Activated CD4-positive, alpha-beta T cell treated with anti-CD3 and anti-CD28 coated beads, Interleukin-2, amount 50 U/mL, for 1 hour (primary cell): ENCODE results near the gene CMBL.
"Not testable (repeated sequence)": the region's sequence is repeated elsewhere in the genome, so short reads cannot be mapped to it uniquely, and the experiment has no call there.

Source experiments
- DNase-seq: peaks from one replicate; pipeline ENCODE4 v3.0.0-alpha.2; 2020

CMBL gene

GRCh38 chr5:10253390-10253789 is 54.3 kb downstream of the CMBL start:
- no peak for DNase-seq

DNA sequence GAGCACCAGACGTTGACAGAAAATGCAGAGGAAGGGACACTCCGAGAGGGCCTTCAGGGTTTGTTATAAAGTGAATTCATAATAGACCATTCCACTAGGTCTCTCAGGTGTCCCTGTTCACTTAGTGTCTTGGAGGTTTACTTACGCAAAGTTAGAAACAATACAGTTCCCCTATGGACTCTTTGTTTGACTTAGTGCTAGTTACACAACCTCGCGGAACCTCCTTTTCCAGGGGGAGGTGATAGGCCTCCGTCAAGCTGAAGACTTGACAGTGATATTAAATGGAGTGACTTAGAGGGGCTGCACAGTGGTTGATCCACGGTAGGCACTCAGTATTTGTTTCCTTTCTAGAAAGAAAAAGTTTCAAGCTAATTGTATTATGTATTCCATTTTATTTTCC is 56.3 kb downstream of the CMBL start:
- DNase-seq, result no peak

GRCh38 chr5:10250806-10251276 is 56.9 kb downstream of the CMBL start:
- no peak for DNase-seq

DNA sequence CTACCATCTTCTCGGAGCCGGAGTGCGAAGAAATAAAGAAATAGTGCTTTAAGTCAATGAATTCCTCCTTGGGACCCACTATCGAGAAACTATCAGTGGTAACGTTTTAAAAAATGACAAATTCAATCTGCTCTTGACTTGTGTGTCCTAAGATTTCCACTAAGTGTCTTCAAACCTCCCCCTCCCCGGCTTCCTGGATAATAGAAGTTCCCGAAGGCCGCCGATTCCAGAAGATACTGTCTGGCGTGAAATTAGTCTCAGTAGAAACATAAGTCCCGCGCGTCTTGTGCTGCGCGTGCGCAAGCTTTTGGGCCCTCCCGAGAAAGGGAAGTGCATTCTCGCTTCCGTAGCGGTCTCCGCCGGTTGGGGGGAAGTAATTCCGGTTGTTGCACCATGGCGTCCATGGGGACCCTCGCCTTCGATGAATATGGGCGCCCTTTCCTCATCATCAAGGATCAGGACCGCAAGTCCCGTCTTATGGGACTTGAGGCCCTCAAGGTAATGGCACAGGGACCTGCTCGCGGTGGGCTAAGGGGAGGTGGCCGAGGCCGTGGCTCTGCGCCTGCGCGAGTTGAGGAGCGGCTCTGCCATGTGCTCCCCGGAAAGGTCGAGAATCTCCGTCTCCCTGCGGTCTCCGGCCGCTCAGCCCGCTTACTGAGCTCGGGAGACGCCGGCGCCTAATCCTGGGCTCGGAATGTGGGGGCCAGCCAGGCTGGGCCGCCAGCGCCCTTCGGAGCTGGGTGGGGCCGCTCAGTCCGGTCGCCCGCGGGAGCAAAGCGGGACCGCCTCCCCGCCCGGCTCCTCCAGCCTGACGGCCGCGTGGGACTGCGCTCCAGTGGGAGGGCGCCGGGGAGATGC is 57.5 kb downstream of the CMBL start, which contains the start of gene CCT5:
CCT5 (plus strand) TSS at position 333 of the 858 bp plus-strand sequence; CDS start at position 394, 61 bp downstream.
- peak; percentile 85 for DNase-seq

GRCh38 chr5:10248378-10249260 is 59.1 kb downstream of the CMBL start:
- DNase-seq, result no peak

- not testable (repeated sequence) for DNase-seq
These were observed 60.5 kb downstream of the CMBL start for GRCh38 chr5:10247217-10247616.

DNA sequence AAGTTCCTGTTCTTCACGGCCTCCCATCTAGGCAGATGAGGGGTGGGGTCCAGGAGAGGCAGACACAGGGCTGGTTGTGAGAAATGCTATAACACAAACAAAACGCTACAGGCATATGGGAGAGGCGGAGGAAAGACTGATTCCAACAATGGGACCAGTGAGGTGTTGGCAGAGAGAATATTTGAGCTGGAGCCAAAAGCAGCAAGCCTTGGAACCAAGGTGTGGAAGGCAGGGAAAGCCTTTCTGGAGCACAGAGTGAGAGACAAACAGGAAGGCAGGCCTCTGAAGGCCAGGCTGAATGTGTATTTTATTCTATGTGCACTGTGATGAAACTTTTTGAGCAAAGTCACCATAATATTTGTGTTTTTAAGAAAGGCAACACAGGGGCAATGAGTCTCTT is 60.9 kb downstream of the CMBL start:
- DNase-seq, result no peak

GRCh38 chr5:10244342-10244944 is 63.3 kb downstream of the CMBL start:
- DNase-seq, result no peak

DNA sequence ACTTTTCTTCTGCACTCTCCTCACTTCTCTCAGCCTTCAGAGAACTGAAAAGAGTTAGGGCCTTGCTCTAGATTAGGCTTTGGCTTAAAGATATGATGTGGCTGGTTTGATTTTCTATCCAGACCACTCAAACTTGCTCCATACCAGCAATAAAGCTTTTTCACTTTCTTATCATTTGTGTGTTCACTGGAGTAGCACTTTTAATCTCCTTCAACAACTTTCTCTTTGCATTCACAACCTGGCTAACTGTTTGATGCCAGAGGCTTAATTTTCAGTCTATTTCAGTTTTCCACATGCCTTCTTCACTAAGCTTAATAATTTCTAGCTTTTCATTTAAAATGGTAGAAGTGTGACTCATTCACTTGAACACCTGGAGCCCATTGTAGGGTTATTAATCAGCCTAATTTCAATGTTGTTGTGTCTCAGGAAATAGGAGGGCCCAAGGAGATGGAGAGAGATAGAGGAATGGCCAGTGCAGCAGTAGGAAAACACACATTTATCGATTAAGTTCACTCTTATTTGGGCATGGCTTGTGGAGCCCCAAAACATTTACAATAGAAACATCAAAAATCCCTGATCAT is 64.0 kb downstream of the CMBL start:
- no peak for DNase-seq

DNA sequence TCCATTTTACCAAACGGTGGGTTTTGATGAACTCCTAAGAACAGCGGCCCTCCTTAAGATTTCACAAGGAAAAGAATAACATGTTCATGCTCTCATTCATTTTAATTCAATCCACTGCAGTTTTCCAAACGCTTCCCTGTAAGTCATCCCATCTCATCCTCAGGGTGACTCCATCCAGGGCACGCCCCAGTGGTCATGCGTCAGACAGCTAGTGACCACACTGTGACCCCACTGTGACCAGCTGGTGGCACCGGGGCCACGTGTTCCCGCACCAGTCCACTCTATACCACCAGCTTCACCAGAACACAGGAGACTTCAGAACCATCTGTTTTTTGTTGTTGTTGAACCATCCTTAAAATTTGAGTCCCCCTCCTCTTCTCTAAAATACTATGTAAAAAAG is 72.4 kb downstream of the CMBL start:
- DNase-seq, result no peak

- no peak for DNase-seq
These were observed 74.2 kb downstream of the CMBL start for GRCh38 chr5:10233505-10233904.

GRCh38 chr5:10233011-10233410 is 74.7 kb downstream of the CMBL start:
- no peak for DNase-seq

DNA sequence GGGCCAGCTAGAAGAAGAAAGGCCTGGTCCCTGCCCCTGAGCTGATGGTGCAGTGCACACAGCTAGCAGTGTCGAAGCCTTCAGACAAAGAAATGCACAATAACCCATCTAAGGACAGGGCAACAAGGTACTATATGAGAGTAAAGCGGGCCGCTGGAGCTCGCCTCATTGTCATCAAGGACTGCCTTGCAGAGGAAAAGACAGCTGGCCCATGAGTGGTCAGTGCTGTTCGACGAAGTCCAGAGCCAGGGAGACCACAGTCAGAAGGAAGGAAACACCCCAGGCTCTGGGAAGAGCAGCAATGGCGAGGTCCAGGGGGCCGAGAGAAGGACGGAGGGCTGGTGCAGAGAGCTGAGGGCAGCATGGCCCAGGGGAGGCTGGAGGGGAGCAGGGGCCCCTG is 75.3 kb downstream of the CMBL start:
- DNase-seq, result no peak

- no peak for DNase-seq
These were observed 78.2 kb downstream of the CMBL start for GRCh38 chr5:10229306-10230048.

DNA sequence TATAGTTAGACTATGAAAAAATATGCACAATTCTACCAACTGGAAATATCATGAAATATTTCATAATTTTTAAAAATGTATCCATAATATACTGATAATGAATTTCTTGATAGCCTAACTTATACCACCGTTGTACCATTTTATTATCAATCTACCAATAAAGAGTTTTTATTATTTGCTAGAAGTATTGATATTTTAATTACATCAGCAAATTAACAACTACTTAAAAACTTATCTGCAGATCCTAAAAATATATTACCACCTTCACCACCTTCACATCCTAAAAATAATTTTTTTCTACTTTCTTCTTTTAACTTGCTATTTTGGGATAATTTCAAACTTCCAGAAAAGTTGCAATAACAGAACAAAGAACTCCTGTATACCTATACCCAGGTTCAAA is 79.4 kb downstream of the CMBL start:
- DNase-seq, result no peak
